Sigmoid colon (tissue), 7 donors: ENCODE measurements around the gene APOBEC3B. TPM values are rescaled to one million over a fixed set of nuclear protein-coding genes. Genes with fewer than 3 reads are reported as not detected.
A peak's percentile ranks its signal among the peaks of the same experiment; 100 is the strongest.

Source experiments
- DNase-seq: peaks from one replicate; pipeline ENCODE4 v3.0.0-alpha.2; 2019
- H3K27ac ChIP-seq, 4 donors: fragments of 200-600 bp; sonication (generic); one replicate each; pipeline ENCODE4 v1.5.1; 2016 to 2019; ENCODE audit warnings: mild to moderate bottlenecking in 1 of 4
- H3K27me3 ChIP-seq, 3 donors: fragments of 200-600 bp; sonication (generic); one replicate each; pipeline ENCODE4 v1.5.1; 2019; ENCODE audit warnings: mild to moderate bottlenecking in 1 of 3
- H3K36me3 ChIP-seq, 4 donors: fragments of 200-600 bp; sonication (generic); one replicate each; pipeline ENCODE4 v1.5.1; 2016 to 2019
- H3K4me1 ChIP-seq, 4 donors: fragments of 200-600 bp; sonication (generic); one replicate each; pipeline ENCODE4 v1.5.1; 2017 to 2019
- H3K4me3 ChIP-seq, 4 donors: fragments of 200-600 bp; sonication (generic); one replicate each; pipeline ENCODE4 v1.5.1; 2017 to 2019; ENCODE audit warnings: mild to moderate bottlenecking in 2 of 4, moderate library complexity in 1 of 4
- H3K9me3 ChIP-seq, 4 donors: fragments of 200-600 bp in 3 of 4; sonication (generic) in 3 of 4; one replicate each; pipeline versions ENCODE4 v1.5.1 to v1.6.1; 2013 to 2019
- EP300 ChIP-seq, 4 donors: sonication (generic); formaldehyde crosslinking; IDR thresholded peaks; one replicate each; pipeline ENCODE4 v1.6.1; 2017; ENCODE audit warnings: antibody characterized with exemption in 4 of 4
- POLR2A ChIP-seq, 2 donors: fragments of 450-650 bp; IDR thresholded peaks; one replicate each; pipeline ENCODE4 v1.6.1; 2016; ENCODE audit warnings: antibody characterized with exemption in 2 of 2, mild to moderate bottlenecking in 2 of 2, moderate library complexity in 2 of 2
- POLR2AphosphoS5 ChIP-seq, 4 donors: sonication (generic); formaldehyde crosslinking; IDR thresholded peaks; one replicate each; pipeline ENCODE4 v1.6.1; 2017; ENCODE audit warnings: antibody characterized with exemption in 4 of 4
- WGBS, 2 donors: extraction: QIAGEN DNeasy Blood & Tissue Kit; methylation state at CpG; one replicate each; pipeline ENCODE4 v1.1.7; 2013; 5-methylcytosine and 5-hydroxymethylcytosine counted together
- intact Hi-C: fragments of 100-400 bp; cut with DNase I; formaldehyde crosslinking; loops from one replicate; pipeline ENCODE4 v1.15.1; 2023
- polyA plus RNA-seq, 3 donors: library from polyadenylated mRNA; stranded (reverse); fragments of 200-250 nt; gene quantifications; one replicate each; pipeline ENCODE4 v1.2.3, GENCODE V29; 2013
- total RNA-seq, 4 donors: library from RNA; depleted of rRNA; stranded (reverse); fragments of >200 nt; gene quantifications; one replicate each; pipeline ENCODE4 v1.1.0, GENCODE V29; 2016
- TF ChIP-seq, protein P1 (sequence below), 4 experiments: fragments of 450-650 bp in 3 of 4; fragments of 200-600 bp in 1 of 4; IDR thresholded peaks; one replicate each; pipeline ENCODE4 v1.5.1; 2016 to 2019; ENCODE audit warnings: antibody characterized with exemption in 4 of 4, mild to moderate bottlenecking in 3 of 4, moderate library complexity in 2 of 4
- donor health status: healthy with polysubstance abuse.
- donor health status: Bipolar disorder and iron deficiency.
- donor health status: healthy.

Gene APOBEC3B
- total RNA-seq (1 to 10 TPM in 1 of 4 donors, under 1 TPM in 1, not detected in 2; 0.71 to 3.1 TPM), polyA plus RNA-seq (10 to 100 TPM; 13.5 to 81.6 (median 17.4) TPM)

- intact Hi-C loops: loop anchor here (5.0 kb wide), 1 partner anchor 110 kb away; the partner anchor contains the start of gene CBX6
- peaks cover 0 to 18% (median 4%) of the 10 kb centered on the region in 4 donors for H3K4me1 ChIP-seq
- H3K36me3 ChIP-seq: no peaks in the 10 kb centered on the region
- WGBS, 2 donors: 7 to 16% methylated on average over 16 of the region's 16 CpGs
- peak; percentile 94 for DNase-seq
- H3K27me3 ChIP-seq: no peaks in the 10 kb centered on the region
- H3K9me3 ChIP-seq: no peaks in the 10 kb centered on the region
- TF ChIP-seq POLR2A (IDR thresholded peaks at IDR 0.05) (no peak), POLR2AphosphoS5 (IDR thresholded peaks at IDR 0.05) (peak in 3 of 4 donors; percentile 22 to 54 (median 47)), EP300 (IDR thresholded peaks at IDR 0.05) (no peak)
- TF ChIP-seq, protein P1, sequence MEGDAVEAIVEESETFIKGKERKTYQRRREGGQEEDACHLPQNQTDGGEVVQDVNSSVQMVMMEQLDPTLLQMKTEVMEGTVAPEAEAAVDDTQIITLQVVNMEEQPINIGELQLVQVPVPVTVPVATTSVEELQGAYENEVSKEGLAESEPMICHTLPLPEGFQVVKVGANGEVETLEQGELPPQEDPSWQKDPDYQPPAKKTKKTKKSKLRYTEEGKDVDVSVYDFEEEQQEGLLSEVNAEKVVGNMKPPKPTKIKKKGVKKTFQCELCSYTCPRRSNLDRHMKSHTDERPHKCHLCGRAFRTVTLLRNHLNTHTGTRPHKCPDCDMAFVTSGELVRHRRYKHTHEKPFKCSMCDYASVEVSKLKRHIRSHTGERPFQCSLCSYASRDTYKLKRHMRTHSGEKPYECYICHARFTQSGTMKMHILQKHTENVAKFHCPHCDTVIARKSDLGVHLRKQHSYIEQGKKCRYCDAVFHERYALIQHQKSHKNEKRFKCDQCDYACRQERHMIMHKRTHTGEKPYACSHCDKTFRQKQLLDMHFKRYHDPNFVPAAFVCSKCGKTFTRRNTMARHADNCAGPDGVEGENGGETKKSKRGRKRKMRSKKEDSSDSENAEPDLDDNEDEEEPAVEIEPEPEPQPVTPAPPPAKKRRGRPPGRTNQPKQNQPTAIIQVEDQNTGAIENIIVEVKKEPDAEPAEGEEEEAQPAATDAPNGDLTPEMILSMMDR (IDR thresholded peaks at IDR 0.05): no peak
- peak within 1 kb of the TSS in 3 of 4 donors; percentile 71 to 78 (median 74) for H3K27ac ChIP-seq
- H3K4me3 ChIP-seq: peak within 1 kb of the TSS in 3 of 4 donors; percentile 40 to 53 (median 48)
Observed at GRCh38 chr22:38981992-38982927, at the start of gene APOBEC3B. APOBEC3B (plus strand) TSS chr22:38982347; CDS start chr22:38982454, 107 bp downstream.

DNA sequence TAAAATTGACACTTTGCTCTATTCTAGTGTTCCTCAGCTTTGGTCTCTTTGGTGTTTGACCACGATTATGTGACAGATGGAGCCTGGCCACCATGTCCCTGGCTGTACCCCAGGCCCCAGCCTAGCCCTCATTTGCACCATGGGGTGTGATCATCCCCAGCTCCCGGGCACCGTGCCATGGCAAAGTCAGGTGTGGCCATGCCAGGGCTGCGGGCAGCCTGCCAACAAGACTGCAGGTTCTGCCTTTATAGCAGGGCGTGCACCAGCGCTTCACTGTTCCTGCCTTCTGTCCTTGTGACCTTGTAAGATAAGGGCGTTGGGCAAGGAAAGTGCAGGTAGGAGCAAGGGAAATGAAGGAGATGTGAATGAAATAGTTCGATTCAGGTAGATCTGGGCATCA, 47.1 kb upstream of the APOBEC3B start:
- H3K9me3 ChIP-seq: no peaks in the 10 kb centered on the region
- TF ChIP-seq, protein P1 (IDR thresholded peaks at IDR 0.05): no peak
- TF ChIP-seq POLR2AphosphoS5 (IDR thresholded peaks at IDR 0.05): no peak
- no peak for TF ChIP-seq EP300 (IDR thresholded peaks at IDR 0.05)
- TF ChIP-seq POLR2A (IDR thresholded peaks at IDR 0.05): no peak
- no peaks in the 10 kb centered on the region for H3K27me3 ChIP-seq
- no peaks in the 10 kb centered on the region for H3K4me1 ChIP-seq
- intact Hi-C loops: no loop called here
- 20 to 66% methylated on average over 8 of the region's 8 CpGs for WGBS, 2 donors
- no peaks in the 10 kb centered on the region for H3K36me3 ChIP-seq
- H3K27ac ChIP-seq: no peak overlapping the region
- no peak for DNase-seq
- no peak overlapping the region for H3K4me3 ChIP-seq

GRCh38 chr22:38935616-38936015, 46.5 kb upstream of the APOBEC3B start:
- intact Hi-C loops: no loop called here
- DNase-seq: no peak
- Histone ChIP-seq H3K4me1 (no peaks in the 10 kb centered on the region), H3K9me3 (no peaks in the 10 kb centered on the region), H3K4me3 (no peak overlapping the region), H3K27ac (no peak overlapping the region), H3K27me3 (no peaks in the 10 kb centered on the region), H3K36me3 (no peaks in the 10 kb centered on the region)
- 59 to 91% methylated on average over 13 of the region's 13 CpGs for WGBS, 2 donors
- TF ChIP-seq POLR2AphosphoS5 (IDR thresholded peaks at IDR 0.05) (no peak), EP300 (IDR thresholded peaks at IDR 0.05) (no peak), POLR2A (IDR thresholded peaks at IDR 0.05) (no peak)
- TF ChIP-seq, protein P1 (IDR thresholded peaks at IDR 0.05): no peak

DNA sequence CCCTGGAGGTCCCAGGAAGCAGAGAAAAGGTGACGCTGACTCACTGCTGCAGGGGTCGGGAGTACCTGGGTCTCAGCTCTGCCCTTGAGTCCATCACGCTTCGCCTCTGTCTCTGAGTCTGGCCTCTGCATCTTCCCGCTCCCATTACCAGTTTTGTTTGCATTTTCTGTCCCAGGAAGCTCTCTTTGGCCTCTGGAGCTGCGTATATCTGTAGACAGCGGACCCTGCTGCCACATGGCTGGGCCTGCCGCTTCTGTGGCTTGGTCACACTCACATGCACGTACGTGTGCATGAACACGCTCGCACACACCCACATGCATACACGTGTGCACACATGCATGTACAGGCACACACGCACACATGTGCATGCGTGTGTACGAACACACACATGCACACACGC, 45.6 kb upstream of the APOBEC3B start:
- Histone ChIP-seq H3K4me1 (no peaks in the 10 kb centered on the region), H3K36me3 (no peaks in the 10 kb centered on the region), H3K4me3 (no peak overlapping the region), H3K27me3 (no peaks in the 10 kb centered on the region), H3K9me3 (no peaks in the 10 kb centered on the region), H3K27ac (no peak overlapping the region)
- no peak for TF ChIP-seq EP300 (IDR thresholded peaks at IDR 0.05)
- WGBS, 2 donors: 81 to 83% methylated on average over 17 of the region's 17 CpGs
- no peak for DNase-seq
- intact Hi-C loops: no loop called here

DNA sequence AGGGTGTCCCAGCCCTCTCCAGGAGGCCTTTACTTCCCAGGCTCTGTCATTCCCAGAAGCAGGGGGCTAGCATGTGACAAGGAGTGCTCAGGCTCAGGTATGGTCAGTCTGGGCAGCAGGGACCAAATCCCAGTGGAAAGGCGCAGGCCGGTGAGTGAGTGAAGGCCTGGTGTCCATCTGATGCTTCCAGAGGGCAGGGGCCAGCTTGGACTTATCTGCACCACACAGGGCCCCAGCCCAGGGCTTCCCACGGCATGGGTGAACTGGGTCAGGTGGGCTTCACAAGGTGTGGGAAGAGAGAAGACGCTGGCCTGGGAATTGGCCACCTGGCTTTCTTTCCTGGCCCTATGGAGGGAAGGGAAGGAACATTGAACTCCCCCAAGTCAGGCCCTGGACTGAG, 45.1 kb upstream of the APOBEC3B start:
- 95 to 98% methylated on average over 4 of the region's 4 CpGs for WGBS, 2 donors
- TF ChIP-seq POLR2A (IDR thresholded peaks at IDR 0.05) (no peak), POLR2AphosphoS5 (IDR thresholded peaks at IDR 0.05) (no peak), EP300 (IDR thresholded peaks at IDR 0.05) (no peak)
- TF ChIP-seq, protein P1 (IDR thresholded peaks at IDR 0.05): no peak

More for the DNA sequence above, 45.1 kb upstream of the APOBEC3B start:
- intact Hi-C loops: no loop called here
- H3K36me3 ChIP-seq: no peaks in the 10 kb centered on the region
- no peak overlapping the region for H3K4me3 ChIP-seq
- DNase-seq: no peak
- H3K27ac ChIP-seq: no peak overlapping the region
- H3K4me1 ChIP-seq: no peaks in the 10 kb centered on the region
- no peaks in the 10 kb centered on the region for H3K27me3 ChIP-seq
- no peaks in the 10 kb centered on the region for H3K9me3 ChIP-seq
